ENCODE data around the gene CHML.

The CHML gene

GRCh38 chr1:241615043-241615974 is 24.9 kb downstream of the CHML start:
- DNase-seq (ENCODE audit: low spot score): no peak

GRCh38 chr1:241614572-241614971 is 25.6 kb downstream of the CHML start:
- DNase-seq (ENCODE audit: low spot score): no peak

- no peak for DNase-seq (ENCODE audit: low spot score)
These were observed 26.0 kb downstream of the CHML start for GRCh38 chr1:241614144-241614543.

GRCh38 chr1:241612533-241613477 is 27.4 kb downstream of the CHML start:
- DNase-seq (ENCODE audit: low spot score): no peak

GRCh38 chr1:241611736-241612135 is 28.4 kb downstream of the CHML start:
- DNase-seq (ENCODE audit: low spot score): no peak

GRCh38 chr1:241611063-241611462 is 29.1 kb downstream of the CHML start:
- DNase-seq (ENCODE audit: low spot score): peak; percentile 74

- no peak for DNase-seq (ENCODE audit: low spot score)
These were observed 29.9 kb downstream of the CHML start for GRCh38 chr1:241610056-241610815.

- no peak for DNase-seq (ENCODE audit: low spot score)
These were observed 31.7 kb downstream of the CHML start for GRCh38 chr1:241608379-241609033.

GRCh38 chr1:241607497-241607896 is 32.7 kb downstream of the CHML start:
- DNase-seq (ENCODE audit: low spot score): no peak

- DNase-seq (ENCODE audit: low spot score): no peak
These were observed 33.6 kb downstream of the CHML start for GRCh38 chr1:241606544-241606943.

- no peak for DNase-seq (ENCODE audit: low spot score)
These were observed 34.9 kb downstream of the CHML start for GRCh38 chr1:241605146-241605805.

GRCh38 chr1:241603731-241604245 is 36.4 kb downstream of the CHML start:
- no peak for DNase-seq (ENCODE audit: low spot score)

- DNase-seq (ENCODE audit: low spot score): no peak
These were observed 39.7 kb downstream of the CHML start for GRCh38 chr1:241600496-241600901.

- no peak for DNase-seq (ENCODE audit: low spot score)
These were observed 41.9 kb downstream of the CHML start for GRCh38 chr1:241598249-241598648.

- no peak for DNase-seq (ENCODE audit: low spot score)
These were observed 43.5 kb downstream of the CHML start for GRCh38 chr1:241596633-241597032.

- no peak for DNase-seq (ENCODE audit: low spot score)
These were observed 47.0 kb downstream of the CHML start for GRCh38 chr1:241593186-241593585.

- DNase-seq (ENCODE audit: low spot score): no peak
These were observed 47.8 kb downstream of the CHML start for GRCh38 chr1:241592273-241592958.

GRCh38 chr1:241591736-241592135 is 48.4 kb downstream of the CHML start:
- DNase-seq (ENCODE audit: low spot score): no peak

GRCh38 chr1:241591317-241591716 is 48.9 kb downstream of the CHML start:
- DNase-seq (ENCODE audit: low spot score): no peak

- DNase-seq (ENCODE audit: low spot score): no peak
These were observed 49.5 kb downstream of the CHML start for GRCh38 chr1:241590719-241591118.

Measured in Ammon's horn (tissue), 1 donor.